ENCODE data around the gene CACTIN.

CACTIN gene

GRCh38 chr19:3613818-3614661 is 12.6 kb downstream of the CACTIN start:
- in situ Hi-C loops (cut with MboI; ENCODE audit: low pct_unique_long_range_greater_than_20kb, low sequenced_read_pairs), result no loop called here

GRCh38 chr19:3612901-3613741 is 13.5 kb downstream of the CACTIN start:
- in situ Hi-C loops (cut with MboI; ENCODE audit: low pct_unique_long_range_greater_than_20kb, low sequenced_read_pairs), result no loop called here
- DNase-seq, result no peak

More at GRCh38 chr19:3613818-3614661, 12.6 kb downstream of the CACTIN start:
- no peak for DNase-seq

GRCh38 chr19:3612330-3612729 is 14.3 kb downstream of the CACTIN start:
- DNase-seq, result no peak
- in situ Hi-C loops (cut with MboI; ENCODE audit: low pct_unique_long_range_greater_than_20kb, low sequenced_read_pairs), result no loop called here

GRCh38 chr19:3611841-3612240 is 14.7 kb downstream of the CACTIN start:
- in situ Hi-C loops (cut with MboI; ENCODE audit: low pct_unique_long_range_greater_than_20kb, low sequenced_read_pairs), result no loop called here
- DNase-seq, result no peak

- in situ Hi-C loops (cut with MboI; ENCODE audit: low pct_unique_long_range_greater_than_20kb, low sequenced_read_pairs), result no loop called here
- no peak for DNase-seq
Observed at GRCh38 chr19:3610745-3611717, 15.6 kb downstream of the CACTIN start.

GRCh38 chr19:3609779-3610719 is 16.5 kb downstream of the CACTIN start:
- in situ Hi-C loops (cut with MboI; ENCODE audit: low pct_unique_long_range_greater_than_20kb, low sequenced_read_pairs), result no loop called here
- peak; percentile 12 for DNase-seq

GRCh38 chr19:3608750-3609322 is 17.8 kb downstream of the CACTIN start:
- in situ Hi-C loops (cut with MboI; ENCODE audit: low pct_unique_long_range_greater_than_20kb, low sequenced_read_pairs), result no loop called here
- peak; percentile 97 for DNase-seq

- DNase-seq, result peak; percentile 93
- in situ Hi-C loops (cut with MboI; ENCODE audit: low pct_unique_long_range_greater_than_20kb, low sequenced_read_pairs), result no loop called here
Observed at GRCh38 chr19:3608079-3608641, 18.4 kb downstream of the CACTIN start.

GRCh38 chr19:3607303-3608078 is 19.1 kb downstream of the CACTIN start:
- in situ Hi-C loops (cut with MboI; ENCODE audit: low pct_unique_long_range_greater_than_20kb, low sequenced_read_pairs), result no loop called here
- peak; percentile 61 for DNase-seq

GRCh38 chr19:3606690-3607289 is 19.8 kb downstream of the CACTIN start, which contains the start of gene TBXA2R:
TBXA2R (minus strand) TSS chr19:3606875; CDS start chr19:3600634, 6,241 bp downstream.
- DNase-seq, result peak; percentile 71
- in situ Hi-C loops (cut with MboI; ENCODE audit: low pct_unique_long_range_greater_than_20kb, low sequenced_read_pairs), result no loop called here

GRCh38 chr19:3606174-3606689 is 20.4 kb downstream of the CACTIN start:
- in situ Hi-C loops (cut with MboI; ENCODE audit: low pct_unique_long_range_greater_than_20kb, low sequenced_read_pairs), result no loop called here
- DNase-seq, result peak; percentile 19

- peak; percentile 14 for DNase-seq
- in situ Hi-C loops (cut with MboI; ENCODE audit: low pct_unique_long_range_greater_than_20kb, low sequenced_read_pairs), result no loop called here
Observed at GRCh38 chr19:3605770-3606169, 20.8 kb downstream of the CACTIN start.

GRCh38 chr19:3605361-3605760 is 21.2 kb downstream of the CACTIN start:
- DNase-seq, result no peak
- in situ Hi-C loops (cut with MboI; ENCODE audit: low pct_unique_long_range_greater_than_20kb, low sequenced_read_pairs), result no loop called here

GRCh38 chr19:3604987-3605343 is 21.6 kb downstream of the CACTIN start:
- in situ Hi-C loops (cut with MboI; ENCODE audit: low pct_unique_long_range_greater_than_20kb, low sequenced_read_pairs), result no loop called here
- peak; percentile 69 for DNase-seq

- in situ Hi-C loops (cut with MboI; ENCODE audit: low pct_unique_long_range_greater_than_20kb, low sequenced_read_pairs), result no loop called here
- DNase-seq, result no peak
Observed at GRCh38 chr19:3604227-3604986, 22.2 kb downstream of the CACTIN start.

Measured in KBM-7 (cell line).